NCI-H526 (cell line): ENCODE results near the gene ARGFX.
"Not testable (repeated sequence)": the region's sequence is repeated elsewhere in the genome, so short reads cannot be mapped to it uniquely, and the experiment has no call there.

Experiments
- DNase-seq, 2 experiments: peaks; one replicate each; lab custom pipeline; 2025; lab: John Stamatoyannopoulos, UW

Gene ARGFX

DNA sequence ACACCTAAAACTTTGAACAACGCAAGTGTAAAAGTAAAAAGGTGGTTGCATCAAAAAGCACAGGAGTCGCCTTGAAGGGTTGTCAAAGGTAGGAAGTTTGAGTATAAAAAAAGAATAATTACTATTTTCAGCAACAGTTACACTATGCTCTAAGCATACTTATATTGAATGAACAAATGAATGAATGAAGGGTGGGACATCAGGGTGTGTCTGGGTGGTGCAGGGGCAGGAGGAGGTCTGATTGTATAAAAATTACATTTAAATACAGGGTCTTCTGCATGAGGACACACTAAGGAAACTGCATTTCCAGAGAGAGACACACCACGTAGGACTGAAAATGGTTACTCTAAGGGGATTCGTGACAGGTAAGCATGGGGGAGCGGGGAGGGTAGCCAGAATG is at the start of gene ARGFX:
Gene ARGFX (plus strand): TSS at position 301 of the 400 bp plus-strand sequence. CDS start 2,765 bp downstream, outside the sequence.
- DNase-seq: no peak

DNA sequence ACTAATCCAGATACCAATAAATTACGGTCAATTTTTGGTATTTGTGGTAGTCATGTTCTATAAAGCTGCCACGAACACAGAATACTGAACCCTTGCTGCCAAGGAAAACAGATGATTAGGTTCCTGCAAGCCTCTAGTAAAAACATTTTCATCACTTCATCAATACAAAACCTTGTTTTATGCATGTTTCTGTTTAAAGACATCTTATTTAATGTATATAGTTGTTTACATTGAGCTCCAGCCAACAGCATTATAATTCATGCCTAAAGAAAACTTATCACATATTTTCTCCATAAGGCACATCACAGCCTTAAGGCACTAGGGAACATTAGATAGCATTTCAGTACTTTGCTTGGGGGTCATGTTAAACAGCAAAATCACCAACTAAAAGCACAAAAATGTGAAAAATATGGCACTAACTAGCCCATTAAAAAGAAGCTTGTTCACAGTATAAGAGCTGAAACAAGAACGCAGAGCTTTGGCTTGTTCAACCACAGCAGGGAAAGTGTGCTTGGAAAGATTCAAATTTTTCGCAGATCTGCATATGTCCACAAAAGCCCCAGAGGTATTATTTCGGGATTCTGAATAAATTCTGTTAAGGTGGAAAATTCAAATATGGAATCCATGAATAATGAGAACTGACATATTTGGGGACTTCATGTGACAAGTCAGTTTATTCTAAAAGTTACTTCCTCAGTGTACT is 49.6 kb upstream of the ARGFX start:
- DNase-seq: peak; percentile 88 to 92

DNA sequence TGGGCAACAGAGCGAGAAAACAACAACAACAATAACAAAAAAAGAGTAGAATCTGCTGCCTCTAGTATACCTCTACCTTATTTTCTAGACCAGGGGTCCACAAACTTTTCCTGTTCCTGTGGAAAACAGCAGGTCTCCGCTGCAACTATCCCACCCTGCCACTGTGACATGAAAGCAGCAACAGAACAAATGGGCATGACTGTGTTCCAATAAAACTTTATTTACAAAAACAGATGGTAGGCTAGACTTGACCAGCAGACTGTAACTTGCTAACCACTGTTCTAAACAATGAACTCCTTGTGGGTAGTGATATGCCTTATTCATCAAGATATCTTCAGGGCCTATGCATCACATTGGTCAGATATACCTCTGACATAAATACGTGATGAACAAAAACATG is 47.2 kb upstream of the ARGFX start:
- DNase-seq: peak in 1 of 2 experiments; percentile 18

DNA sequence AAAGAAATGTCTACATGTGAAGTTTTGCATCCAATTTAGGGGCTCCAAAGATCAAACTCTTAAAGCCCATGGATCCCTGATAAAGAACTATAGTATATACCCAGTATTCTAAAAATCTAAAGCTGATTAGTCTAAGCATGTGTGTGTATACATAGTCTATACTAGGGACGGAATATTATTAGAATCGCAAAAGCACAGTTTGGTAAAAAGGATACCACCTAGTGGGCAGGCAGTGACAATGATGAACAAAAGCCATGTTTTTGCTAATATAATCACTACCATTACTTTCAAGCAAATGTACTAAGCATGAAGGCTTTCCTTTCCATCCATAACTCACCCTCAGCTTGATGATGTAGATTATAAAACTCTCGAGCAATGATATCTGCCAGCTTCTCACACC is 38.4 kb upstream of the ARGFX start:
- DNase-seq: peak in 1 of 2 experiments; percentile 44

DNA sequence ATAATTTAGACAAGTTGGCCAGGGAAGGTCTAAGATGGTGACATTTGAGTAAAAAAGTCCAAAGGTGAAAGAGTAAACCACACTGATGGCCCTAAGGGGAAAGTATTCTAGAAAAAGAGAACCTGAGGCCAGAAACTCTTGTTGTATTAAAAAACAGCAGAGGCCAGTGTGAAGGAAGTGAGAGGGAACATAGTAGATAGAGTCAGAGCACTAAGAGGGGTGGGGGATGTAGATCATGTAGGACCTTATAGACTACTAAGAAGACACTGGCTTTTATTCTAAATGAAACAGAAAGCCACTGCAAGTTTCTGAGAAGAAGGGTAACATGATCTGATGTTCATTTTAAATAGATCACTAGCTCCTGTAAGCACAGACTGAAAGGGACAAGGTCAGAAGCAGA is 36.5 kb upstream of the ARGFX start:
- no peak for DNase-seq

DNA sequence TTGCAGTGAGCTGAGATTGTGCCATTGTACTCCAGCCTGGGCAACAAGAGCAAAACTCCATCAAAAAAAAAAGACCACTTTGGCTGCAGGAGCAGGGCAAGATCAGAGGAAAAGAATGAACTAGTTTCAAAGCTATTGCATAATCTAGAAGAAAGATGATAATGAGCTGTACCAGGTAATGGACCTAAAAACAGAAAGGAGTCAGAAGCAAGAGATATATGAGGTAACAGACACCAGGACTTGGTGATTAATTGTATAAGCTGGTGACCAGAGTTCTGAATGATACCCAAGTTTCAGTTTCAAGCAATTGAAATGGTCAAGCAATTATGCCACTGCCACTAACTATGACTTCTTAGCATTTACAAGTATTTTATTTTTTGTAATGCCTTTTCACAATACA is 24.8 kb upstream of the ARGFX start:
- DNase-seq: no peak

GRCh38 chr3:121545049-121545573 is 22.6 kb upstream of the ARGFX start:
- peak in 1 of 2 experiments; percentile 51 for DNase-seq

DNA sequence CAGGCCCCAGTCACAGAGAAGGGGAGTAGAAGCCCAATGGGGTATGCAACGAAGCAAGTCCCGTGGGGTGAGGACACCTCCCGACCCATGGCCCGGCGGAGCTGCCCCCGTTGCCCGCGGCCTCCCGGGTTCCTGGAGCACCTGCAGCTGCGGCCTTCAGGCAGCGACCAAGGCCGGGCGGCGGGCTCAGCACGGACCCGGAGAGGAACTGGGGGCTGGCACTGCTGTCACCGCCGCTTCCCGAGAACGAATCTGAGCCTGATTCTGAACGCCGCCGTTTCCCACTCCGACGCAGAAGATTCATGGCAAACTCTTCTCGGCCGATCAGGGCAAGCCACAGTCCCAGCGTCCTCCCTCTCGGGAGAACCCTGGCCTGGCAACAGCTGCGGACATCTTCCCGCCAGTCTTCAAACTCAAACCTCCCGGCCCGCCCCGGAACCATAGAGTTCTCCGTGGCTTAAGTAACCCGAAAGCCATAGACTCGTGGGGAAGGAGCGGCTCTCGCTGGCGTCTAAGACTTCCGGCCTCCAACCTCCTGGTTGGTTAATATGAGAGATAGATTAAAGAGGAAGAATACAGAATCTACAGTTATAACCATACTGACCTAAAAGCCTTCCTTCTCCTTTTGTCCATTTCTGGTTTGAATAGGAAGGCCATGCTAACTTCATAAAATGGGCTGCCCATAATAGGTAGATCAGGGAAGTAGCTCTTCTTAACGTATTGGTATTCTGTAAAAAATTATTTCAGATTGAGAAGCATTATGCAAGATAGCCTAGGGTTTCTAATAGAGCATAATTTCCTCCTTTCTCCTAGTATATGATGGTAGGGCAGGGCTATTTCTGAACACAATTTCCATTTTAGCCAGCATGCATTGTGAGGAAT is 21.9 kb upstream of the ARGFX start, which contains the start of gene POLQ:
Gene POLQ (minus strand): TSS at position 415 of the 882 bp plus-strand sequence. CDS start 111 bp downstream, at position 304.
- peak; percentile 97 to 99 for DNase-seq

GRCh38 chr3:121552379-121552778 is 15.4 kb upstream of the ARGFX start:
- no peak for DNase-seq

- DNase-seq: no peak
Measured at GRCh38 chr3:121552797-121553196, 15.0 kb upstream of the ARGFX start.

DNA sequence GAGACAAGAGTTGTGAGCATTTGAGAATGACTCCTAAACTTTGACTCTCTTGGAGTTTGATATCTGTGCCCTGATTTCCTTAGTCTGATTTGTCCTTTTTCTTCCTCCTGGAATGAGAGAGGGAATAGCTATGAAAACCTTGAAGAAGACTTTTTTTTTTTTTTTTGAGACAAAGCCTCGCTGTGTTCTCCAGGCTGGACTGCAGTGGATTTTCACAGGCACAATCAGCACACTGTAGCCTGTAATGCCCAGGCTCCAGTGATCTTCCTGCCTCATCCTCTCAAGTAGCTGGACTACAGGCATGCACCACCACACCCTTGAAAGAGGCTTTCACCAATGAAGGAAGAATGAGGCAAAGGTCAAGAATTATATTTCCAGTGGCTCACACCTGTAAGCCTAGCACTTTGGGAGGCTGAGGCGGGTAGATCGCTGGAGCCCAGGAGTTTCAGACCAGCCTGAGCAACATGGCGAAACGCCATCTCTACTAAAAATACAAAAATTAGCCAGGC is 10.3 kb upstream of the ARGFX start:
- no peak for DNase-seq

- no peak for DNase-seq
Measured at GRCh38 chr3:121562148-121562547, 5.6 kb upstream of the ARGFX start.

DNA sequence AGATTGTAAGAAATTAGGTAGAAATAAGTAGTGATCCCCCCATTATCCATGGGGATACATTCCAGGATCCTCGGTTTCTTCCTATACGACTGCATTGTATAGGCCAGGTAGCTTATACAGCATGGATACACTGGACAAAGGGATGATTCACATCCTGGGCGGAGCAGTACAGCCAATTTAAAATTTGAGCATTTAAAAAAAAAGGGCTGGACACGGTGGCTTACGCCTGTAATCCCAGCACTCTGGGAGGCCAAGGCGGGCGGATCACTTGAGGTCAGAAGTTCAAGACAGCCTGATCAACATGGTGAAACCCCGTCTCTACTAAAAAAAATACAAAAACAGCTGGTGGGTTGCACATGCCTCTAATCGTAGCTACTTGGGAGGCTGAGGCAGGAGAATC is 976 bp upstream of the ARGFX start:
- DNase-seq: no peak

- DNase-seq: peak in 1 of 2 experiments; percentile 17
Measured at GRCh38 chr3:121574449-121574848, 6.7 kb downstream of the ARGFX start.

DNA sequence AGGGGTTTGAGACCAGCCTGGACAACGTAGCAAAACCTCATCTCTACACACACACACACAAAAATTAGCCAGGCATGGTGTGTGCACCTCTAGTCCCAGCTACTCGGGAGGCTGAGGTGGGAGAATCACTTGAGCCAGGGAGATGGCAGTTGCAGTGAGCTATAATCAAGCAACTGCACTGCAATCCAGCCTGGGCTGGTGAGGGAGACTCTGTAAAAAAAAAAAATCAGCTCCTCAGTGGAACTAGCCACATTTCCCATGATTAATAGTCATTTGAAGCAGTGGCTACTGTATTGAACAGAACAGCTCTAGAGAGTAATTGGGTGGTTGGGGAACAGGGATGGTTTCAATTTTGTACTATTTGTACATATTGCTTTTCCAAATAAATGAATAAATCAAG is 13.9 kb downstream of the ARGFX start:
- no peak for DNase-seq

- no peak for DNase-seq
Measured at GRCh38 chr3:121584418-121584817, 16.7 kb downstream of the ARGFX start.

- peak; percentile 99 to 100 for DNase-seq
Measured at GRCh38 chr3:121592856-121593702, 25.3 kb downstream of the ARGFX start, which contains the start of gene FBXO40. TSS of gene FBXO40 (plus strand) at chr3:121593379. CDS start at chr3:121620576, 27,197 bp downstream.

DNA sequence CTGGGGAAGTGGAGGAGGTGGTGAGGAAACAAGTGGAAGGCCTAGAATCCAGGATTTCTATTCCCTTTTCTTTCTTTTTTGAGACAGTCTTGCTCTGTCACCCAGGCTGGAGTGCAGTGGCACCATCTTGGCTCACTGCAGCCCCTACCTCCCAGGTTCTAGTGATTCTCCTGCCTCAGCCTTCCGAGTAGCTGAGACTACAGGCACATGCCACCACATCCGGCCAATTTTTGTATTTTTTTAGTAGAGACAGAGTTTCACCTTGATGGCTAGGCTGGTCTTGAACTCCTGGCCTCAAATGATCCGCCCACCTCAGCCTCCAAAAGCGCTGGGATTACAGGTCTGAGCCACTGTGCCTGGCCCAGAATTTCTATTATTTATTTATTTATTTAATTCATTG is 26.1 kb downstream of the ARGFX start:
- not testable (repeated sequence) for DNase-seq

DNA sequence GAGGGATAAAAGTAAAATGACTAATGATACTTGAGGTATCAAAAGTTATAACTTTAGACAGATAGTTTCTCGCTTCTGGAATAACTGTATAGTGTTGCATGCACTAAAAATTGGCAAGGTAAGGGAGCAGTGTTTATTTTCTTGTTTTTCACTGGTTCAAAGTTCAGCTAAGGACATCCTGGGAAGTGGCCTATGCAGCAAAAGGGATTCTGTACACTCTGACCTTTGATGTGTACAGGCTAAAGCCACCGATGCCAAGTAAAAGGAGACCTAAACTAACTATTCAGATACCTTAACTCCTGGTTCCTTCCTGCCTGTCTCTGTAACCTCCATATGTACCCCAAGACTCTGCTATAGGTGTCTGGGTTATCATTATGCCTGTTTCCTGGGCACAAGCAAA is 27.1 kb downstream of the ARGFX start:
- DNase-seq: no peak

- DNase-seq: no peak
Measured at GRCh38 chr3:121595765-121596406, 28.1 kb downstream of the ARGFX start.

- DNase-seq: no peak
Measured at GRCh38 chr3:121598564-121598963, 30.8 kb downstream of the ARGFX start.
